Left lung (tissue), 10 donors: Measurements from ENCODE around the gene EHMT2. TPM values are rescaled to one million over a fixed set of nuclear protein-coding genes. Genes with fewer than 3 reads are reported as not detected.
"Not testable (repeated sequence)": the region's sequence is repeated elsewhere in the genome, so short reads cannot be mapped to it uniquely, and the experiment has no call there.

Experiments
- ATAC-seq: fragments of 200-7000 bp; cut with Tn5 transposase; one replicate; pipeline ENCODE4 v1.9.1; 2020; ENCODE audit warnings: moderate library complexity
- DNase-seq, 4 donors: peaks; one replicate each; pipeline ENCODE4 v3.0.0-alpha.2; 2013 to 2020
- H3K27ac ChIP-seq, 2 donors: fragments of 200-600 bp; sonication (generic) in 1 of 2; one replicate each; pipeline versions ENCODE4 v1.5.0 to v1.8.0; 2020 to 2021
- H3K27me3 ChIP-seq, 2 donors: fragments of 200-600 bp; sonication (generic) in 1 of 2; one replicate each; pipeline versions ENCODE4 v1.5.0 to v1.8.0; 2020 to 2021
- H3K36me3 ChIP-seq, 2 donors: fragments of 200-600 bp; sonication (generic) in 1 of 2; one replicate each; pipeline versions ENCODE4 v1.5.0 to v1.8.0; 2020 to 2021
- H3K4me1 ChIP-seq, 2 donors: fragments of 200-600 bp; one replicate each; pipeline ENCODE4 v1.8.0; 2021
- H3K4me3 ChIP-seq, 2 donors: fragments of 200-600 bp; sonication (generic) in 1 of 2; one replicate each; pipeline versions ENCODE4 v1.5.0 to v1.8.0; 2020 to 2021; ENCODE audit warnings: mild to moderate bottlenecking in 1 of 2
- H3K9me3 ChIP-seq, 2 donors: fragments of 200-600 bp; sonication (generic) in 1 of 2; one replicate each; pipeline versions ENCODE4 v1.5.0 to v1.8.0; 2020 to 2021
- CTCF ChIP-seq, 2 donors: fragments of 200-600 bp; sonication (generic) in 1 of 2; IDR thresholded peaks; one replicate each; pipeline versions ENCODE4 v1.5.0 to v1.8.0; 2021; ENCODE audit warnings: antibody characterized with exemption in 2 of 2
- intact Hi-C, 2 donors: fragments of 100-400 bp; cut with DNase I; formaldehyde crosslinking; loops; one replicate each; pipeline versions ENCODE4 v1.11.2 to v1.14.2; 2022
- polyA plus RNA-seq, 6 donors: library from polyadenylated mRNA; unstranded; fragments of 120-200 nt; gene quantifications; one replicate each; pipeline ENCODE4 v1.2.1, GENCODE V29; 2013; ENCODE audit not compliant: insufficient read length in 6 of 6
- total RNA-seq, 2 donors: library from RNA; stranded (reverse); fragmentation: NEBNext Ultra II Directional; extraction: Animal tissue kit (Norgen Biotek cat#: 25700); gene quantifications; one replicate each; pipeline ENCODE4 v1.2.1, GENCODE V29; 2021
- donor health status: DM: no; HTN: yes; CAD: no.
- donor health status: DM: no; HTN: no; CAD: no.

Gene EHMT2
- total and polyA plus RNA-seq, 8 donors = 41.0 to 85.0 (median 75.3) TPM

DNA sequence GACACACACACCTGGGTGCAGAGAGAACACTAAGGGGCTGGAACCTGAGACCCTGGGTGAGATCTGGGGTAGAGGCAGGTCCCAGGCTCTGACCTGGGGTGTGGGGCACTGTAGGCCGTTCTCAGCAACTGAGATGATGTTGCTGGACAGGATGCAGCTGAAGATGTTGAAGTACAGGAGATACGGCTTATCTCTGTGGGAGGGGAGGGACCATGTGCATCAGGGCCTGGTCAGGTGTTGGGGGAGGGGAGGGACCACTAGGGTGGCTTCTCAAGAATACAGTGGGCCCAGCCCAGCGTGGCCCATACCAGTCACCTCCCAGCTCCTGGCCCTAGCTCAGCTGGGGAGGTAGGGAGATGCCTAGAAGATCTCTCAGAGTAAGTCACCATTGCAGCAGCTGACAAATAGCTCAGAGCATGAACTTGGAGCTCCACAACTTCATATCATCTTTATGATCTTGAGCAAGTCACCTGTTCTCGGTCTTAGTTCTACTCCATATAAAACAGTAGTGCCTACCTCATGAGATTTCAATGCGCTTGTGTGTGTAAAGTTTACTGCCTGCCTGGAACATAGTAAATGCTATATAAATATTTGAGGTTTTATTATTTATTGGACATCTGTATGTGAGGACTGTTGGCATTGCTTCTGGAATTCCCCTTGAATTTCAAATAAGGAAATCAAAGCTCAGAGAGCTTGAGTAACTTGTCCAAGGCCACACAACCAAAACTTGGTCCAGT is 22.5 kb downstream of the EHMT2 start:
- peaks cover 0 to 7% of the 10 kb centered on the region in 2 donors for H3K36me3 ChIP-seq
- H3K9me3 ChIP-seq = no peaks in the 10 kb centered on the region
- DNase-seq = no peak
- no peaks in the 10 kb centered on the region for H3K27me3 ChIP-seq
- H3K27ac ChIP-seq = no peak overlapping the region
- no peak for ATAC-seq
- intact Hi-C loops = no loop called here
- H3K4me3 ChIP-seq = no peak overlapping the region
- no peak for TF ChIP-seq CTCF (IDR thresholded peaks at IDR 0.05)
- H3K4me1 ChIP-seq = no peaks in the 10 kb centered on the region

- Histone ChIP-seq H3K4me3 (no peak overlapping the region), H3K4me1 (no peaks in the 10 kb centered on the region), H3K27me3 (no peaks in the 10 kb centered on the region), H3K27ac (no peak overlapping the region), H3K9me3 (no peaks in the 10 kb centered on the region), H3K36me3 (no peaks in the 10 kb centered on the region)
- no peak for DNase-seq
- no peak for ATAC-seq
- intact Hi-C loops = no loop called here
- TF ChIP-seq CTCF (IDR thresholded peaks at IDR 0.05) = no peak
Measured at GRCh38 chr6:31874084-31874670, 23.3 kb downstream of the EHMT2 start.

GRCh38 chr6:31871046-31871659 is 26.3 kb downstream of the EHMT2 start:
- Histone ChIP-seq H3K36me3 (no peaks in the 10 kb centered on the region), H3K4me1 (no peaks in the 10 kb centered on the region), H3K4me3 (no peak overlapping the region), H3K27ac (no peak overlapping the region), H3K9me3 (no peaks in the 10 kb centered on the region), H3K27me3 (no peaks in the 10 kb centered on the region)
- no peak for TF ChIP-seq CTCF (IDR thresholded peaks at IDR 0.05)
- intact Hi-C loops = no loop called here
- ATAC-seq (no peak), DNase-seq (no peak)

DNA sequence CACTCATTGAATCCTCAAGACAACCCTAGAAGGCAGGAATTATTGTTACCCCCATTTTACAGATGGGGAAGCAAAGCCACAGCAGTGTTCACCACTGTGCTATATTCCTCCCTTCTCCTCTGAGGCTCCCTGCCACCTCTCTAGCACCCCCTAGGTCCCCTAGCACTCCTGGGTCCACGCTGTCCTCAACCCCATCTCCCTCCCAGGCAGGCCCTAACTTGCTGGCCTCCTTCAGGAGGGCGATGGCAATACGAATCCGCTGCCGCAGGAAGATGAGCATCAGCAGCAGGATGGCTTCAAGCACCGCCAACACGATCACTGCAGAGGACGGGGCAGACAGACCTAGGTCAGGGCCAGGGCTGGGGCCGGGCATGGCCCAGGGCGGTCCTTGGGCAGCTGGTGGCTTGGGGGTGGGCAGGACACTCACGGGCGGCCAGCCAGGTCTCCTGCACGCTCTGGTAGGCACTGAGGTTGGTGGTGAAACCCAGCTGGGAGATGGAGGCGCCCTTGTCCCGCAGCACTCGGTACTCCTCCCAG is 27.0 kb downstream of the EHMT2 start:
- H3K36me3 ChIP-seq = no peaks in the 10 kb centered on the region
- no peak overlapping the region for H3K4me3 ChIP-seq
- no peaks in the 10 kb centered on the region for H3K9me3 ChIP-seq
- TF ChIP-seq CTCF (IDR thresholded peaks at IDR 0.05) = no peak
- no peaks in the 10 kb centered on the region for H3K4me1 ChIP-seq
- no peak overlapping the region for H3K27ac ChIP-seq
- intact Hi-C loops = no loop called here
- DNase-seq (no peak), ATAC-seq (no peak)
- H3K27me3 ChIP-seq = no peaks in the 10 kb centered on the region

GRCh38 chr6:31869343-31869742 is 28.2 kb downstream of the EHMT2 start:
- Histone ChIP-seq H3K4me1 (peaks cover under 1 to 3% of the 10 kb centered on the region in 2 donors), H3K36me3 (no peaks in the 10 kb centered on the region), H3K9me3 (no peaks in the 10 kb centered on the region), H3K4me3 (no peak overlapping the region), H3K27me3 (no peaks in the 10 kb centered on the region), H3K27ac (no peak overlapping the region)
- TF ChIP-seq CTCF (IDR thresholded peaks at IDR 0.05) = no peak
- intact Hi-C loops = loop anchor here in 1 of 2 donors (10.0 kb wide), 1 partner anchor 195 kb away; no protein-coding TSS in a partner anchor
- no peak for DNase-seq
- ATAC-seq = no peak

DNA sequence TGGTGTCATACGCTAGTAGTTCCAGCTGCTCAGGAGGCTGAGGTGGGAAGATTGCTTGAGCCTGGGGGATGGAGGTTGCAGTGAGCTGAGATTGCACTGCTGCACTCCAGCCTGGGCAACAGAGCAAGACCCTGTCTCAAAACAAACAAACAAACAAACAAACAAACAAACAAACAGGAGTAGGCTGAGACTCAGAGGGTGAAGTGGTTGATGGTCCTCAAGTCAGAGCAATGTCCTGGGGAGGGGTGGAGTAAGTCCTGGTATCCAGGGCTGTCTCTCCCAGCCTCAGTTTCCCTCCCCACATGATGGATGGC is 28.9 kb downstream of the EHMT2 start:
- not testable (repeated sequence) for H3K9me3 ChIP-seq, H3K4me1 ChIP-seq, H3K4me3 ChIP-seq, DNase-seq, H3K27me3 ChIP-seq, H3K27ac ChIP-seq, H3K36me3 ChIP-seq, ATAC-seq
- intact Hi-C loops = loop anchor here in 1 of 2 donors (10.0 kb wide), 1 partner anchor 194 kb away; no protein-coding TSS in a partner anchor
